GM23338 (cell line): Measurements from ENCODE around the gene ZNF275. TPM values are rescaled to one million over a fixed set of nuclear protein-coding genes. Genes with fewer than 3 reads are reported as not detected.

Source experiments
- ATAC-seq: fragments of 200-7000 bp; cut with Tn5 transposase; 3 replicates; pipeline ENCODE4 v1.9.1; 2020
- DNase-seq: peaks from one replicate; pipeline ENCODE4 v3.0.0-alpha.2; 2015; ENCODE audit warnings: low spot score
- H2AFZ ChIP-seq: fragments of 200-600 bp; sonication (generic); 2 replicates; pipeline ENCODE4 v1.8.0; 2016; ENCODE audit warnings: antibody characterized with exemption, mild to moderate bottlenecking, moderate library complexity
- H3F3A ChIP-seq: fragments of 200-600 bp; sonication (generic); replicated peaks from 2 replicates; pipeline ENCODE4 v1.8.0; 2017; ENCODE audit warnings: antibody characterized with exemption, mixed run types, low read depth
- H3K27ac ChIP-seq: fragments of 200-600 bp; sonication (generic); 2 replicates; pipeline ENCODE4 v1.6.1; 2016; ENCODE audit warnings: low read depth
- H3K27me3 ChIP-seq: fragments of 200-600 bp; sonication (generic); 2 replicates; pipeline ENCODE4 v1.8.0; 2016; ENCODE audit warnings: mild to moderate bottlenecking, mixed run types, moderate library complexity; ENCODE audit not compliant: insufficient read depth
- H3K36me3 ChIP-seq: fragments of 200-600 bp; sonication (generic); 2 replicates; pipeline ENCODE4 v1.8.0; 2016; ENCODE audit warnings: mild to moderate bottlenecking; ENCODE audit not compliant: insufficient read depth
- H3K4me1 ChIP-seq: fragments of 200-600 bp; sonication (generic); 2 replicates; pipeline ENCODE4 v1.8.0; 2016; ENCODE audit warnings: mild to moderate bottlenecking, moderate library complexity; ENCODE audit not compliant: insufficient read depth
- H3K4me2 ChIP-seq: fragments of 200-600 bp; sonication (generic); 2 replicates; pipeline ENCODE4 v1.7.1; 2017; ENCODE audit warnings: mixed run types
- H3K4me3 ChIP-seq: fragments of 200-600 bp; sonication (generic); 2 replicates; pipeline ENCODE4 v1.6.1; 2016; ENCODE audit warnings: mixed run types
- H3K79me2 ChIP-seq: fragments of 200-600 bp; sonication (generic); replicated peaks from 2 replicates; pipeline ENCODE4 v1.8.0; 2017; ENCODE audit warnings: mild to moderate bottlenecking; ENCODE audit not compliant: insufficient read depth
- H3K9me2 ChIP-seq: fragments of 200-600 bp; sonication (generic); 2 replicates; pipeline ENCODE4 v1.8.0; 2017; ENCODE audit not compliant: insufficient read depth
- H4K20me1 ChIP-seq: fragments of 200-600 bp; sonication (generic); replicated peaks from 2 replicates; pipeline ENCODE4 v1.8.0; 2017; ENCODE audit warnings: mild to moderate bottlenecking; ENCODE audit not compliant: insufficient read depth
- H3K27ac Mint-ChIP-seq: 2 replicates; pipeline ENCODE4 v1.8.0; 2020; ENCODE audit warnings: inconsistent platforms, mild to moderate bottlenecking, moderate library complexity, mixed read lengths
- H3K27me3 Mint-ChIP-seq: 3 replicates; pipeline ENCODE4 v1.8.0; 2022; ENCODE audit warnings: low read depth, mild to moderate bottlenecking, moderate library complexity, mixed read lengths, inconsistent platforms; ENCODE audit not compliant: insufficient read depth, poor library complexity
- H3K36me3 Mint-ChIP-seq: 3 replicates; pipeline ENCODE4 v1.8.0; 2021; ENCODE audit warnings: low read depth, mild to moderate bottlenecking, inconsistent platforms, moderate library complexity, mixed read lengths
- H3K4me1 Mint-ChIP-seq: 3 replicates; pipeline ENCODE4 v1.8.0; 2020; ENCODE audit warnings: mild to moderate bottlenecking, inconsistent platforms, mixed read lengths
- H3K4me3 Mint-ChIP-seq: 3 replicates; pipeline ENCODE4 v1.8.0; 2021; ENCODE audit warnings: moderate library complexity, mild to moderate bottlenecking, inconsistent platforms, mixed read lengths
- H3K9me3 Mint-ChIP-seq: 3 replicates; pipeline ENCODE4 v1.8.0; 2020; ENCODE audit warnings: moderate library complexity, mild to moderate bottlenecking, inconsistent platforms, mixed read lengths
- CREB1 ChIP-seq: fragments of 250-450 bp; sonication (Bioruptor Pico); IDR thresholded peaks from 2 replicates; pipeline ENCODE4 v1.5.0; 2020; ENCODE audit warnings: low read depth, mild to moderate bottlenecking, moderate library complexity
- EZH2 ChIP-seq: fragments of 200-600 bp; sonication (generic); IDR thresholded peaks from one replicate; pipeline ENCODE4 v1.8.0; 2017; ENCODE audit warnings: antibody characterized with exemption, mild to moderate bottlenecking, low read depth; ENCODE audit not compliant: unreplicated experiment
- EZH2phosphoT487 ChIP-seq: fragments of 200-600 bp; sonication (generic); IDR thresholded peaks from one replicate; pipeline ENCODE4 v1.8.1; 2018; ENCODE audit warnings: antibody characterized with exemption; ENCODE audit not compliant: unreplicated experiment
- JUNB ChIP-seq: IDR thresholded peaks from one replicate; pipeline ENCODE4 v1.6.1; 2016; ENCODE audit warnings: antibody characterized with exemption; ENCODE audit not compliant: unreplicated experiment
- NANOG ChIP-seq: IDR thresholded peaks from 2 replicates; pipeline ENCODE4 v1.6.1; 2016; ENCODE audit warnings: antibody characterized with exemption, borderline replicate concordance
- POLR2AphosphoS5 ChIP-seq: IDR thresholded peaks from 2 replicates; pipeline ENCODE4 v1.6.1; 2016; ENCODE audit warnings: antibody characterized with exemption, low read depth
- REST ChIP-seq: IDR thresholded peaks from one replicate; pipeline ENCODE4 v1.6.1; 2018; ENCODE audit warnings: antibody characterized with exemption; ENCODE audit not compliant: unreplicated experiment
- STAT1 ChIP-seq: IDR thresholded peaks from one replicate; pipeline ENCODE4 v1.6.1; 2016; ENCODE audit warnings: antibody characterized with exemption; ENCODE audit not compliant: unreplicated experiment
- ZNF114 ChIP-seq: fragments of 250-450 bp; sonication (Bioruptor Pico); IDR thresholded peaks from 2 replicates; pipeline ENCODE4 v1.5.0; 2020; ENCODE audit warnings: mild to moderate bottlenecking, moderate library complexity
- ZNF331 ChIP-seq: fragments of 250-450 bp; sonication (Bioruptor Pico); IDR thresholded peaks from 2 replicates; pipeline ENCODE4 v1.5.0; 2020; ENCODE audit warnings: low read depth, mild to moderate bottlenecking, moderate library complexity
- ZNF462 ChIP-seq: fragments of 250-450 bp; sonication (Bioruptor Pico); IDR thresholded peaks from 2 replicates; pipeline ENCODE4 v1.5.0; 2020; ENCODE audit warnings: mild to moderate bottlenecking, moderate library complexity
- polyA plus RNA-seq: library from polyadenylated mRNA; unstranded; fragments of >200 nt; fragmentation: Nextera tagmentation; extraction: Ambion mirVana; gene quantifications from 2 replicates; pipeline ENCODE4 v1.2.1, GENCODE V29; 2016
- total RNA-seq: library from RNA; depleted of rRNA; stranded (reverse); fragments of >200 nt; shearing (Covaris generic); gene quantifications from 2 replicates; pipeline ENCODE4 v1.2.3, GENCODE V29; 2014
- TF ChIP-seq, protein P1 (sequence below): IDR thresholded peaks from 2 replicates; pipeline ENCODE4 v1.6.1; 2016; ENCODE audit warnings: antibody characterized with exemption
- TF ChIP-seq, protein P2 (sequence below), 2 experiments: fragments of 200-600 bp in 1 of 2; sonication (generic) in 1 of 2; conservative IDR thresholded peaks; 2 replicates each; pipeline versions ENCODE4 v1.5.1 to v1.6.1; 2016 to 2017; ENCODE audit warnings: antibody characterized with exemption in 2 of 2, low read depth in 2 of 2, mild to moderate bottlenecking in 2 of 2, moderate library complexity in 1 of 2

Gene ZNF275
- total and polyA plus RNA-seq, 2 experiments from 2014 or later, result 3.2 to 12.3 TPM

- DNase-seq (no peak), ATAC-seq (no peak)
- Histone ChIP-seq H3K4me2 (no peak overlapping the region), H3K79me2 (no peaks in the 10 kb centered on the region), H3F3A (no peaks in the 10 kb centered on the region), H3K4me3 (no peak overlapping the region), H3K9me2 (no peaks in the 10 kb centered on the region), H4K20me1 (no peaks in the 10 kb centered on the region), H3K27ac (no peak overlapping the region), H3K4me1 (no peaks in the 10 kb centered on the region), H2AFZ (no peak overlapping the region), H3K36me3 (no peaks in the 10 kb centered on the region), H3K27me3 (no peaks in the 10 kb centered on the region)
- Mint-ChIP-seq H3K4me3 (no peak overlapping the region), H3K36me3 (no peaks in the 10 kb centered on the region), H3K27ac (no peak overlapping the region), H3K4me1 (no peaks in the 10 kb centered on the region), H3K9me3 (peaks cover 3% of the 10 kb centered on the region; the same call in 1 of the 3 replicates), H3K27me3 (no peaks in the 10 kb centered on the region)
- TF ChIP-seq NANOG (no peak), EZH2phosphoT487 (no peak), POLR2AphosphoS5 (no peak), JUNB (no peak), EZH2 (no peak), ZNF331 (CRISPR knock-in tag) (no peak), REST (no peak), STAT1 (no peak), CREB1 (CRISPR knock-in tag) (no peak), ZNF114 (CRISPR knock-in tag) (no peak), ZNF462 (CRISPR knock-in tag) (no peak)
- TF ChIP-seq, protein P1, sequence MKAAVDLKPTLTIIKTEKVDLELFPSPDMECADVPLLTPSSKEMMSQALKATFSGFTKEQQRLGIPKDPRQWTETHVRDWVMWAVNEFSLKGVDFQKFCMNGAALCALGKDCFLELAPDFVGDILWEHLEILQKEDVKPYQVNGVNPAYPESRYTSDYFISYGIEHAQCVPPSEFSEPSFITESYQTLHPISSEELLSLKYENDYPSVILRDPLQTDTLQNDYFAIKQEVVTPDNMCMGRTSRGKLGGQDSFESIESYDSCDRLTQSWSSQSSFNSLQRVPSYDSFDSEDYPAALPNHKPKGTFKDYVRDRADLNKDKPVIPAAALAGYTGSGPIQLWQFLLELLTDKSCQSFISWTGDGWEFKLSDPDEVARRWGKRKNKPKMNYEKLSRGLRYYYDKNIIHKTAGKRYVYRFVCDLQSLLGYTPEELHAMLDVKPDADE, result no peak
- TF ChIP-seq, protein P2, sequence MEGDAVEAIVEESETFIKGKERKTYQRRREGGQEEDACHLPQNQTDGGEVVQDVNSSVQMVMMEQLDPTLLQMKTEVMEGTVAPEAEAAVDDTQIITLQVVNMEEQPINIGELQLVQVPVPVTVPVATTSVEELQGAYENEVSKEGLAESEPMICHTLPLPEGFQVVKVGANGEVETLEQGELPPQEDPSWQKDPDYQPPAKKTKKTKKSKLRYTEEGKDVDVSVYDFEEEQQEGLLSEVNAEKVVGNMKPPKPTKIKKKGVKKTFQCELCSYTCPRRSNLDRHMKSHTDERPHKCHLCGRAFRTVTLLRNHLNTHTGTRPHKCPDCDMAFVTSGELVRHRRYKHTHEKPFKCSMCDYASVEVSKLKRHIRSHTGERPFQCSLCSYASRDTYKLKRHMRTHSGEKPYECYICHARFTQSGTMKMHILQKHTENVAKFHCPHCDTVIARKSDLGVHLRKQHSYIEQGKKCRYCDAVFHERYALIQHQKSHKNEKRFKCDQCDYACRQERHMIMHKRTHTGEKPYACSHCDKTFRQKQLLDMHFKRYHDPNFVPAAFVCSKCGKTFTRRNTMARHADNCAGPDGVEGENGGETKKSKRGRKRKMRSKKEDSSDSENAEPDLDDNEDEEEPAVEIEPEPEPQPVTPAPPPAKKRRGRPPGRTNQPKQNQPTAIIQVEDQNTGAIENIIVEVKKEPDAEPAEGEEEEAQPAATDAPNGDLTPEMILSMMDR (conservative IDR thresholded peaks at IDR 0.05; ENCODE audit: low read depth in 2 of 2), result no peak
These were observed 36.6 kb upstream of the ZNF275 start for GRCh38 chrX:153297376-153297775.
